Suprapubic skin (tissue), 4 donors: ENCODE results near the gene SCML2. TPM values are rescaled to one million over a fixed set of nuclear protein-coding genes. Genes with fewer than 3 reads are reported as not detected.
A peak's percentile ranks its signal among the peaks of the same experiment; 100 is the strongest.

Source experiments
- DNase-seq, 2 donors: peaks; one replicate each; pipeline ENCODE4 v3.0.0-alpha.2; 2019; ENCODE audit warnings: low spot score in 2 of 2
- H3K27ac ChIP-seq: fragments of 200-600 bp; sonication (generic); one replicate; pipeline ENCODE4 v1.5.1; 2019
- H3K27me3 ChIP-seq: fragments of 200-600 bp; sonication (generic); one replicate; pipeline ENCODE4 v1.5.1; 2019
- H3K36me3 ChIP-seq: fragments of 200-600 bp; sonication (generic); one replicate; pipeline ENCODE4 v1.5.1; 2019
- H3K4me1 ChIP-seq: fragments of 200-600 bp; sonication (generic); one replicate; pipeline ENCODE4 v1.5.1; 2019
- H3K4me3 ChIP-seq: fragments of 200-600 bp; sonication (generic); one replicate; pipeline ENCODE4 v1.5.1; 2019; ENCODE audit warnings: mild to moderate bottlenecking
- H3K9me3 ChIP-seq: fragments of 200-600 bp; sonication (generic); one replicate; pipeline ENCODE4 v1.5.1; 2019
- EP300 ChIP-seq: sonication (generic); formaldehyde crosslinking; IDR thresholded peaks from one replicate; pipeline ENCODE4 v1.6.1; 2017; ENCODE audit warnings: antibody characterized with exemption
- POLR2A ChIP-seq, 2 donors: fragments of 450-650 bp; IDR thresholded peaks; one replicate each; pipeline ENCODE4 v1.6.1; 2017; ENCODE audit warnings: antibody characterized with exemption in 2 of 2, mild to moderate bottlenecking in 2 of 2, moderate library complexity in 2 of 2
- POLR2AphosphoS5 ChIP-seq, 3 donors: sonication (generic); formaldehyde crosslinking; IDR thresholded peaks; one replicate each; pipeline ENCODE4 v1.6.1; 2017; ENCODE audit warnings: antibody characterized with exemption in 3 of 3
- WGBS: methylation state at CpG from one replicate; pipeline ENCODE4 v1.1.5; 2018; 5-methylcytosine and 5-hydroxymethylcytosine counted together
- total RNA-seq, 4 donors: library from RNA; depleted of rRNA; stranded (reverse); fragments of >200 nt; gene quantifications; one replicate each; pipeline ENCODE4 v1.1.0, GENCODE V29; 2016
- TF ChIP-seq, protein P1 (sequence below), 2 donors: fragments of 200-600 bp in 1 of 2; fragments of 450-650 bp in 1 of 2; sonication (generic) in 1 of 2; IDR thresholded peaks; one replicate each; pipeline ENCODE4 v1.5.1; 2016 to 2019; ENCODE audit warnings: antibody characterized with exemption in 2 of 2, mild to moderate bottlenecking in 1 of 2, moderate library complexity in 1 of 2

The SCML2 gene
- total RNA-seq, result 1 to 10 TPM; 1.1 to 3.7 (median 2.2) TPM

GRCh38 chrX:18354369-18355223, at the start of gene SCML2:
TSS of gene SCML2 (minus strand) at chrX:18354688. CDS start at chrX:18334071, 20,617 bp downstream.
- no peaks in the 10 kb centered on the region for H3K36me3 ChIP-seq
- peaks cover 4% of the 10 kb centered on the region for H3K4me1 ChIP-seq
- no peaks in the 10 kb centered on the region for H3K27me3 ChIP-seq
- DNase-seq, result no peak
- WGBS, result 25% methylated on average over 34 of the region's 92 CpGs
- no peak within 1 kb of the TSS for H3K27ac ChIP-seq
- TF ChIP-seq EP300 (no peak), POLR2AphosphoS5 (IDR thresholded peaks at IDR 0.05) (no peak), POLR2A (IDR thresholded peaks at IDR 0.05) (no peak)
- TF ChIP-seq, protein P1, sequence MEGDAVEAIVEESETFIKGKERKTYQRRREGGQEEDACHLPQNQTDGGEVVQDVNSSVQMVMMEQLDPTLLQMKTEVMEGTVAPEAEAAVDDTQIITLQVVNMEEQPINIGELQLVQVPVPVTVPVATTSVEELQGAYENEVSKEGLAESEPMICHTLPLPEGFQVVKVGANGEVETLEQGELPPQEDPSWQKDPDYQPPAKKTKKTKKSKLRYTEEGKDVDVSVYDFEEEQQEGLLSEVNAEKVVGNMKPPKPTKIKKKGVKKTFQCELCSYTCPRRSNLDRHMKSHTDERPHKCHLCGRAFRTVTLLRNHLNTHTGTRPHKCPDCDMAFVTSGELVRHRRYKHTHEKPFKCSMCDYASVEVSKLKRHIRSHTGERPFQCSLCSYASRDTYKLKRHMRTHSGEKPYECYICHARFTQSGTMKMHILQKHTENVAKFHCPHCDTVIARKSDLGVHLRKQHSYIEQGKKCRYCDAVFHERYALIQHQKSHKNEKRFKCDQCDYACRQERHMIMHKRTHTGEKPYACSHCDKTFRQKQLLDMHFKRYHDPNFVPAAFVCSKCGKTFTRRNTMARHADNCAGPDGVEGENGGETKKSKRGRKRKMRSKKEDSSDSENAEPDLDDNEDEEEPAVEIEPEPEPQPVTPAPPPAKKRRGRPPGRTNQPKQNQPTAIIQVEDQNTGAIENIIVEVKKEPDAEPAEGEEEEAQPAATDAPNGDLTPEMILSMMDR (IDR thresholded peaks at IDR 0.05), result no peak
- H3K9me3 ChIP-seq, result no peaks in the 10 kb centered on the region
- peak within 1 kb of the TSS; percentile 59 for H3K4me3 ChIP-seq

- DNase-seq, result no peak
- Histone ChIP-seq H3K36me3 (no peaks in the 10 kb centered on the region), H3K4me1 (no peaks in the 10 kb centered on the region), H3K9me3 (no peaks in the 10 kb centered on the region), H3K27ac (no peak overlapping the region), H3K4me3 (no peak overlapping the region), H3K27me3 (no peaks in the 10 kb centered on the region)
- TF ChIP-seq, protein P1 (IDR thresholded peaks at IDR 0.05), result no peak
- TF ChIP-seq POLR2A (IDR thresholded peaks at IDR 0.05) (no peak), EP300 (no peak), POLR2AphosphoS5 (IDR thresholded peaks at IDR 0.05) (no peak)
- 58% methylated on average over 4 of the region's 4 CpGs for WGBS
These were observed 47.3 kb upstream of the SCML2 start for GRCh38 chrX:18401848-18402213.

DNA sequence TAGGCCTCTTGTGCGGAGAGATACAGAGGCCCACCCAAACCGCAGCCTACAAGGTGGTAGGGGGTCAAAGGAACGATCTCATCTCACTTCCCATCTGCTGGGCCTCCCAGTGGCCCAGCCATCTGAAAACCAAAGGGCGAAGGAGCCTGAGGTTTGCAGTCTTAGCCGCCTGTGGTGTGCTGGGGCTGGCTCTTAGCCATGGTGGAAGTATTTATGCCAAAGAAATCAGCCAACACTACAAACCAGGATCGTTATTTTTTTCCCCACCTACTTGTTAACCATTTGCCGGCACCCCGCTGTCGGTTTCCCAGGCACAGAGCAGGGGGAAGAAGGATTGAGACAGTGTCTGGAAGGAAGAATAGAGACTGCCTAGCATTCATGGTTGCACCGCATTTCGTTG, 40.0 kb upstream of the SCML2 start:
- 70% methylated on average over 11 of the region's 11 CpGs for WGBS
- H3K9me3 ChIP-seq, result no peaks in the 10 kb centered on the region
- DNase-seq, result no peak
- no peak for TF ChIP-seq POLR2AphosphoS5 (IDR thresholded peaks at IDR 0.05)
- TF ChIP-seq EP300, result no peak
- TF ChIP-seq, protein P1 (IDR thresholded peaks at IDR 0.05), result no peak
- TF ChIP-seq POLR2A (IDR thresholded peaks at IDR 0.05), result no peak
- no peaks in the 10 kb centered on the region for H3K27me3 ChIP-seq
- no peaks in the 10 kb centered on the region for H3K36me3 ChIP-seq
- no peak overlapping the region for H3K27ac ChIP-seq
- H3K4me1 ChIP-seq, result no peaks in the 10 kb centered on the region
- H3K4me3 ChIP-seq, result no peak overlapping the region

DNA sequence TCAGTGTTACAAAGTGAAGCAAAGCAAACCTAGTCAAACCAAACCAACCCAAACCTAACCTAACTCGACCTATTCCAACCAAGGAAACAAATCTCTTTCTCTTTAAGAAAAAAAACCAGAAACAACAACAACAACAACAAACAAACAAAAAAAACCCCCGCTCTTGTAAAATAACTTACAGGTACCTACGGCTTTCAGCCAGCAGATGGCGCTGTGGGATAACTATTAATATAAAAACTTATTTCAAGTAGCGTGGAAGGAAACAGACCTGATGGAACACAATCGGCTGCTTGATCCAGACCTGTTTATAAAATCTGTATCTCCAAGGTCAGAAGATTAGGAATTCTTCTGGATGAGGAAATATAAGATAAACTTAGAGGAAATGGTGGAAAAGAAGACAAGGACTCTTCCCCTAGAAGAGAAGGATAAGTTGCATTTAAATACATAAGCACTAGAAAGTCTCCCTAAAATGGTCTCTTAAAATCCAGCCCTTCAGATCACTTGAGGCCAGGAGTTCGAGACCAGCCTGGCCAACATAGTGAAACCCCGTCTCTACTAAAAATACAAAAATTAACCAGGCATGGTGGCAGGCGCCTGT, 36.6 kb upstream of the SCML2 start:
- no peak overlapping the region for H3K27ac ChIP-seq
- no peaks in the 10 kb centered on the region for H3K4me1 ChIP-seq
- no peaks in the 10 kb centered on the region for H3K36me3 ChIP-seq
- WGBS, result 22% methylated on average over 9 of the region's 9 CpGs
- no peaks in the 10 kb centered on the region for H3K9me3 ChIP-seq
- DNase-seq, result peak in 1 of 2 donors; percentile 77
- TF ChIP-seq POLR2AphosphoS5 (IDR thresholded peaks at IDR 0.05) (no peak), EP300 (no peak), POLR2A (IDR thresholded peaks at IDR 0.05) (no peak)
- TF ChIP-seq, protein P1 (IDR thresholded peaks at IDR 0.05), result peak; percentile 38 to 68
- H3K27me3 ChIP-seq, result no peaks in the 10 kb centered on the region
- H3K4me3 ChIP-seq, result no peak overlapping the region

- H3K27me3 ChIP-seq, result no peaks in the 10 kb centered on the region
- WGBS, result 68% methylated on average over 3 of the region's 3 CpGs
- no peak for DNase-seq
- H3K4me3 ChIP-seq, result no peak overlapping the region
- H3K27ac ChIP-seq, result no peak overlapping the region
- H3K9me3 ChIP-seq, result no peaks in the 10 kb centered on the region
- H3K36me3 ChIP-seq, result no peaks in the 10 kb centered on the region
- no peak for TF ChIP-seq POLR2A (IDR thresholded peaks at IDR 0.05)
- TF ChIP-seq, protein P1 (IDR thresholded peaks at IDR 0.05), result no peak
- TF ChIP-seq EP300, result no peak
- no peak for TF ChIP-seq POLR2AphosphoS5 (IDR thresholded peaks at IDR 0.05)
- no peaks in the 10 kb centered on the region for H3K4me1 ChIP-seq
These were observed 35.5 kb upstream of the SCML2 start for GRCh38 chrX:18389966-18390365.
